ENCODE measurements around the gene USO1.
"Not testable (repeated sequence)": the region's sequence is repeated elsewhere in the genome, so short reads cannot be mapped to it uniquely, and the experiment has no call there.

Gene USO1

GRCh38 chr4:75714704-75715103, 9.7 kb upstream of the USO1 start:
- H3K36me3 ChIP-seq (ENCODE audit: control insufficient read depth, insufficient read depth, low read length) = peaks cover 8% of the 10 kb centered on the region
- peak overlapping the region; percentile 2 for H3K27ac ChIP-seq (ENCODE audit: low read depth, low read length, severe bottlenecking)
- H3K4me1 ChIP-seq (ENCODE audit: control insufficient read depth, insufficient read depth, low read length, poor library complexity, severe bottlenecking) = peaks cover 16% of the 10 kb centered on the region
- H3K9me3 ChIP-seq (ENCODE audit: control insufficient read depth, low read length) = no peaks in the 10 kb centered on the region
- no peak overlapping the region for H3K4me3 ChIP-seq (ENCODE audit: extremely low read depth, insufficient read depth, low read length, poor library complexity, severe bottlenecking)
- WGBS, 2 experiments (ENCODE audit: insufficient coverage in 2 of 2) = 100% methylated on average over 1 of the region's 1 CpG; no CpG with 5 or more reads in 1 of the 2 experiments

- 74 to 81% methylated on average over 2 to 3 of the region's 4 CpGs for WGBS, 2 experiments (ENCODE audit: insufficient coverage in 2 of 2)
- H3K36me3 ChIP-seq (ENCODE audit: control insufficient read depth, insufficient read depth, low read length) = peaks cover 12% of the 10 kb centered on the region
- H3K27ac ChIP-seq (ENCODE audit: low read depth, low read length, severe bottlenecking) = peak overlapping the region; percentile 2
- no peaks in the 10 kb centered on the region for H3K9me3 ChIP-seq (ENCODE audit: control insufficient read depth, low read length)
- H3K4me3 ChIP-seq (ENCODE audit: extremely low read depth, insufficient read depth, low read length, poor library complexity, severe bottlenecking) = no peak overlapping the region
- H3K4me1 ChIP-seq (ENCODE audit: control insufficient read depth, insufficient read depth, low read length, poor library complexity, severe bottlenecking) = peaks cover 16% of the 10 kb centered on the region
Observed at GRCh38 chr4:75715105-75715799, 9.1 kb upstream of the USO1 start.

- WGBS, 2 experiments (ENCODE audit: insufficient coverage in 2 of 2) = 84 to 85% methylated on average over 2 to 3 of the region's 3 CpGs
- not testable (repeated sequence) for H3K4me3 ChIP-seq (ENCODE audit: extremely low read depth, insufficient read depth, low read length, poor library complexity, severe bottlenecking); H3K9me3 ChIP-seq (ENCODE audit: control insufficient read depth, low read length); H3K27ac ChIP-seq (ENCODE audit: low read depth, low read length, severe bottlenecking)
- peaks cover 16% of the 10 kb centered on the region for H3K4me1 ChIP-seq (ENCODE audit: control insufficient read depth, insufficient read depth, low read length, poor library complexity, severe bottlenecking)
- H3K36me3 ChIP-seq (ENCODE audit: control insufficient read depth, insufficient read depth, low read length) = peaks cover 12% of the 10 kb centered on the region
Observed at GRCh38 chr4:75716054-75716453, 8.3 kb upstream of the USO1 start.

GRCh38 chr4:75717408-75717807, 7.0 kb upstream of the USO1 start:
- Histone ChIP-seq H3K9me3 (ENCODE audit: control insufficient read depth, low read length) (no peaks in the 10 kb centered on the region), H3K27ac (ENCODE audit: low read depth, low read length, severe bottlenecking) (no peak overlapping the region), H3K36me3 (ENCODE audit: control insufficient read depth, insufficient read depth, low read length) (peaks cover 12% of the 10 kb centered on the region), H3K4me3 (ENCODE audit: extremely low read depth, insufficient read depth, low read length, poor library complexity, severe bottlenecking) (no peak overlapping the region), H3K4me1 (ENCODE audit: control insufficient read depth, insufficient read depth, low read length, poor library complexity, severe bottlenecking) (peaks cover 16% of the 10 kb centered on the region)
- WGBS, 2 experiments (ENCODE audit: insufficient coverage in 2 of 2) = 100% methylated on average over 1 of the region's 1 CpG

GRCh38 chr4:75718529-75718928, 5.8 kb upstream of the USO1 start:
- peaks cover 12% of the 10 kb centered on the region for H3K36me3 ChIP-seq (ENCODE audit: control insufficient read depth, insufficient read depth, low read length)
- peaks cover 21% of the 10 kb centered on the region for H3K4me1 ChIP-seq (ENCODE audit: control insufficient read depth, insufficient read depth, low read length, poor library complexity, severe bottlenecking)
- WGBS, 2 experiments (ENCODE audit: insufficient coverage in 2 of 2) = 89 to 93% methylated on average over 1 to 2 of the region's 2 CpGs
- H3K4me3 ChIP-seq (ENCODE audit: extremely low read depth, insufficient read depth, low read length, poor library complexity, severe bottlenecking) = no peak overlapping the region
- no peaks in the 10 kb centered on the region for H3K9me3 ChIP-seq (ENCODE audit: control insufficient read depth, low read length)
- H3K27ac ChIP-seq (ENCODE audit: low read depth, low read length, severe bottlenecking) = no peak overlapping the region

- H3K36me3 ChIP-seq (ENCODE audit: control insufficient read depth, insufficient read depth, low read length) = peaks cover 7% of the 10 kb centered on the region
- WGBS, 2 experiments (ENCODE audit: insufficient coverage in 2 of 2) = 50 to 67% methylated on average over 2 to 3 of the region's 3 CpGs
- no peaks in the 10 kb centered on the region for H3K9me3 ChIP-seq (ENCODE audit: control insufficient read depth, low read length)
- no peak overlapping the region for H3K4me3 ChIP-seq (ENCODE audit: extremely low read depth, insufficient read depth, low read length, poor library complexity, severe bottlenecking)
- peaks cover 15% of the 10 kb centered on the region for H3K4me1 ChIP-seq (ENCODE audit: control insufficient read depth, insufficient read depth, low read length, poor library complexity, severe bottlenecking)
- no peak overlapping the region for H3K27ac ChIP-seq (ENCODE audit: low read depth, low read length, severe bottlenecking)
Observed at GRCh38 chr4:75722417-75722816, 2.0 kb upstream of the USO1 start.

GRCh38 chr4:75723163-75724065, 963 bp upstream of the USO1 start:
- peak overlapping the region; percentile 100 for H3K27ac ChIP-seq (ENCODE audit: low read depth, low read length, severe bottlenecking)
- peaks cover 7% of the 10 kb centered on the region for H3K36me3 ChIP-seq (ENCODE audit: control insufficient read depth, insufficient read depth, low read length)
- H3K4me1 ChIP-seq (ENCODE audit: control insufficient read depth, insufficient read depth, low read length, poor library complexity, severe bottlenecking) = peaks cover 14% of the 10 kb centered on the region
- H3K9me3 ChIP-seq (ENCODE audit: control insufficient read depth, low read length) = no peaks in the 10 kb centered on the region
- peak overlapping the region; percentile 96 for H3K4me3 ChIP-seq (ENCODE audit: extremely low read depth, insufficient read depth, low read length, poor library complexity, severe bottlenecking)
- 7 to 8% methylated on average over 5 of the region's 6 CpGs for WGBS, 2 experiments (ENCODE audit: insufficient coverage in 2 of 2)

- H3K4me1 ChIP-seq (ENCODE audit: control insufficient read depth, insufficient read depth, low read length, poor library complexity, severe bottlenecking) = peaks cover 17% of the 10 kb centered on the region
- WGBS, 2 experiments (ENCODE audit: insufficient coverage in 2 of 2) = 0% methylated on average over 28 to 45 of the region's 50 CpGs
- no peaks in the 10 kb centered on the region for H3K9me3 ChIP-seq (ENCODE audit: control insufficient read depth, low read length)
- peaks cover under 1% of the 10 kb centered on the region for H3K36me3 ChIP-seq (ENCODE audit: control insufficient read depth, insufficient read depth, low read length)
- peak overlapping the region; percentile 96 for H3K4me3 ChIP-seq (ENCODE audit: extremely low read depth, insufficient read depth, low read length, poor library complexity, severe bottlenecking)
- H3K27ac ChIP-seq (ENCODE audit: low read depth, low read length, severe bottlenecking) = peak overlapping the region; percentile 100
Observed at GRCh38 chr4:75724867-75725724, 719 bp downstream of the USO1 start.

- peak overlapping the region; percentile 96 for H3K4me3 ChIP-seq (ENCODE audit: extremely low read depth, insufficient read depth, low read length, poor library complexity, severe bottlenecking)
Observed at GRCh38 chr4:75725942-75726538, 1.7 kb downstream of the USO1 start.

GRCh38 chr4:75726577-75726976, 2.2 kb downstream of the USO1 start:
- H3K9me3 ChIP-seq (ENCODE audit: control insufficient read depth, low read length) = no peaks in the 10 kb centered on the region
- no peaks in the 10 kb centered on the region for H3K36me3 ChIP-seq (ENCODE audit: control insufficient read depth, insufficient read depth, low read length)
- H3K27ac ChIP-seq (ENCODE audit: low read depth, low read length, severe bottlenecking) = no peak overlapping the region
- H3K4me3 ChIP-seq (ENCODE audit: extremely low read depth, insufficient read depth, low read length, poor library complexity, severe bottlenecking) = peak overlapping the region; percentile 96
- peaks cover 17% of the 10 kb centered on the region for H3K4me1 ChIP-seq (ENCODE audit: control insufficient read depth, insufficient read depth, low read length, poor library complexity, severe bottlenecking)
- WGBS, 2 experiments (ENCODE audit: insufficient coverage in 2 of 2) = 54 to 75% methylated on average over 2 of the region's 3 CpGs

More at GRCh38 chr4:75725942-75726538, 1.7 kb downstream of the USO1 start:
- not testable (repeated sequence) for H3K27ac ChIP-seq (ENCODE audit: low read depth, low read length, severe bottlenecking); H3K36me3 ChIP-seq (ENCODE audit: control insufficient read depth, insufficient read depth, low read length); H3K9me3 ChIP-seq (ENCODE audit: control insufficient read depth, low read length)
- peaks cover 17% of the 10 kb centered on the region for H3K4me1 ChIP-seq (ENCODE audit: control insufficient read depth, insufficient read depth, low read length, poor library complexity, severe bottlenecking)
- WGBS, 2 experiments (ENCODE audit: insufficient coverage in 2 of 2) = 27 to 34% methylated on average over 6 to 12 of the region's 20 CpGs

Data from mesodermal cell (in vitro differentiated cells).